HepG2 (cell line): ENCODE data around the gene GCLC. TPM values are rescaled to one million over a fixed set of nuclear protein-coding genes. Genes with fewer than 3 reads are reported as not detected.

Experiments used
- ATAC-seq: fragments of 200-7000 bp; cut with Tn5 transposase; 3 replicates; pipeline ENCODE4 v1.9.1; 2020; ENCODE audit warnings: mild to moderate bottlenecking, moderate library complexity
- BruUV-seq: library from RNA; stranded (reverse); fragments of 400-500 nt; replicated peaks from 2 replicates; lab custom pipeline; 2021; lab: Mats Ljungman, UMichigan
- CTCF ChIA-PET: fragments of 300-600 bp; formaldehyde crosslinking; extraction: SDS; loops from one replicate; lab custom pipeline; 2021; ENCODE audit warnings: low total read pairs, inconsistent platforms, low intra/inter-chr PET ratio; lab: Yijun Ruan, JAX
- POLR2A ChIA-PET: fragments of 350-600 bp; sonication (Branson Sonifier 250); formaldehyde crosslinking; loops from one replicate; lab custom pipeline; 2020; ENCODE audit warnings: antibody characterized with exemption, inconsistent platforms; lab: Yijun Ruan, JAX
- DNase-seq: peaks from one replicate; pipeline ENCODE4 v3.0.0-alpha.2; 2015; ENCODE audit warnings: low spot score
- FAIRE-seq: peaks from 3 replicates; lab custom pipeline; 2011; peaks lifted over from hg19 to GRCh38; lab: Jason Lieb, UNC
- H2AFZ ChIP-seq: one replicate; pipeline ENCODE4 v1.6.1; 2011; ENCODE audit warnings: low read length, inconsistent platforms
- H3K27ac ChIP-seq: fragments of 300-600 bp; 3 replicates; pipeline ENCODE4 v1.8.0; 2011; ENCODE audit warnings: mixed run types, mild to moderate bottlenecking, mixed read lengths, low read length, inconsistent platforms; ENCODE audit not compliant: insufficient read depth; ENCODE audit errors: extremely low read length
- H3K27me3 ChIP-seq, 2 experiments: fragments of 200-600 bp in 1 of 2; 2 replicates in 1 of 2; 3 replicates in 1 of 2; pipeline versions ENCODE4 v1.6.0 to v1.8.0; 2011; ENCODE audit warnings: low read length in 2 of 2, mild to moderate bottlenecking in 2 of 2, moderate library complexity in 2 of 2, inconsistent platforms in 1 of 2; ENCODE audit not compliant: insufficient read depth in 2 of 2, control insufficient read depth in 1 of 2
- H3K36me3 ChIP-seq, 2 experiments: fragments of 200-600 bp in 1 of 2; replicated peaks in 1 of 2; 2 replicates in 1 of 2; 3 replicates in 1 of 2; pipeline versions ENCODE4 v1.5.1 to v1.8.0; 2011; ENCODE audit warnings: low read length in 2 of 2, inconsistent platforms in 1 of 2; ENCODE audit not compliant: insufficient read depth in 2 of 2, control insufficient read depth in 1 of 2
- H3K4me1 ChIP-seq: 2 replicates; pipeline ENCODE4 v1.5.1; 2012; ENCODE audit warnings: low read length, inconsistent platforms; ENCODE audit not compliant: insufficient read depth
- H3K4me2 ChIP-seq: 2 replicates; pipeline ENCODE4 v1.6.0; 2011; ENCODE audit warnings: low read depth, low read length, inconsistent platforms
- H3K4me3 ChIP-seq, 3 experiments: fragments of 200-600 bp in 1 of 3; sonication (generic), shearing (Covaris generic) in 1 of 3; replicated peaks in 1 of 3; 2 replicates each; pipeline ENCODE4 v1.5.1; 2011 to 2016; ENCODE audit warnings: low read length in 3 of 3, inconsistent platforms in 2 of 3, low read depth in 2 of 3, mild to moderate bottlenecking in 2 of 3, control low read depth in 1 of 3, mixed read lengths in 1 of 3; ENCODE audit not compliant: insufficient read depth in 1 of 3
- H3K79me2 ChIP-seq: one replicate; pipeline ENCODE4 v1.6.1; 2011; ENCODE audit warnings: low read length, inconsistent platforms; ENCODE audit not compliant: insufficient read depth
- H3K9ac ChIP-seq: 2 replicates; pipeline ENCODE4 v1.6.0; 2011; ENCODE audit warnings: mild to moderate bottlenecking, low read depth, low read length, inconsistent platforms; ENCODE audit not compliant: insufficient read depth
- H3K9me3 ChIP-seq: 2 replicates; pipeline ENCODE4 v1.5.1; 2012; ENCODE audit warnings: mild to moderate bottlenecking, low read length
- H4K20me1 ChIP-seq: 2 replicates; pipeline ENCODE4 v1.6.0; 2011; ENCODE audit warnings: inconsistent platforms, mild to moderate bottlenecking, low read length, moderate library complexity; ENCODE audit not compliant: insufficient read depth
- HMGXB3 ChIP-seq: sonication (generic); formaldehyde crosslinking; IDR thresholded peaks from 2 replicates; pipeline ENCODE4 v1.4.0; 2020; ENCODE audit warnings: missing genetic modification reagents, borderline replicate concordance
- IRF9 ChIP-seq: sonication (generic); formaldehyde crosslinking; IDR thresholded peaks from 2 replicates; pipeline ENCODE4 v1.8.0; 2022; ENCODE audit warnings: missing genetic modification reagents, mild to moderate bottlenecking, borderline replicate concordance
- RBAK ChIP-seq: sonication (generic); formaldehyde crosslinking; IDR thresholded peaks from 2 replicates; pipeline ENCODE4 v1.5.1; 2020; ENCODE audit warnings: mild to moderate bottlenecking, missing genetic modification reagents
- RBM22 ChIP-seq: fragments of 200-400 bp; formaldehyde crosslinking; optimal IDR thresholded peaks from 2 replicates; pipeline ENCODE3; 2017; ENCODE audit warnings: mild to moderate bottlenecking, low read length, moderate library complexity
- RFX5 ChIP-seq: IDR thresholded peaks from 2 replicates; pipeline ENCODE4 v1.6.1; 2011; ENCODE audit warnings: low read depth, low read length, improper control_type of control experiment
- SRY ChIP-seq: sonication (generic); formaldehyde crosslinking; IDR thresholded peaks from 2 replicates; pipeline ENCODE4 v1.8.0; 2022; ENCODE audit warnings: mild to moderate bottlenecking, missing genetic modification reagents
- ZNF446 ChIP-seq: sonication (generic); formaldehyde crosslinking; IDR thresholded peaks from 2 replicates; pipeline ENCODE4 v1.5.0; 2020; ENCODE audit warnings: mild to moderate bottlenecking, missing genetic modification reagents
- ZNF563 ChIP-seq: sonication (generic); formaldehyde crosslinking; IDR thresholded peaks from 2 replicates; pipeline ENCODE4 v1.8.0; 2022; ENCODE audit warnings: mild to moderate bottlenecking, moderate library complexity, missing genetic modification reagents
- WGBS: methylation state at CpG from one replicate; pipeline ENCODE4 v1.1.6; 2017; ENCODE audit warnings: low lambda C conversion rate; 5-methylcytosine and 5-hydroxymethylcytosine counted together
- in situ Hi-C: cut with HindIII; loops from 2 replicates; pipeline ENCODE4 v1.10.0; 2017; ENCODE audit warnings: low pct_unique_long_range_greater_than_20kb; ENCODE audit not compliant: extremely low pct_ligation_motif_present
- intact Hi-C: fragments of 100-400 bp; cut with micrococcal nuclease; formaldehyde crosslinking; loops from one replicate; pipeline ENCODE4 v1.10.0; 2022; ENCODE audit not compliant: unreplicated experiment
- polyA plus RNA-seq, 8 experiments: library from polyadenylated mRNA; depleted of rRNA in 3 of 8; stranded (reverse) in 7 of 8; unstranded in 1 of 8; fragments of >200 nt; fragmentation: Illumina TruSeq in 4 of 8; extraction: Trizol in 4 of 8; gene quantifications; 2 replicates each; pipeline versions ENCODE4 v1.2.1 to v1.2.3, GENCODE V29; 2011 to 2016; ENCODE audit warnings: low read depth in 4 of 8, missing spikeins in 1 of 8, mixed read lengths in 1 of 8; ENCODE audit not compliant: insufficient read depth in 1 of 8
- total RNA-seq, 5 experiments: library from RNA; depleted of rRNA; stranded (reverse); fragments of >200 nt; fragmentation: Illumina TruSeq; extraction: Trizol; gene quantifications; 2 replicates each; pipeline ENCODE4 v1.2.3, GENCODE V29; 2016; ENCODE audit warnings: low read depth in 1 of 5

GCLC gene
- total and polyA plus RNA-seq, 2 of the 13 experiments (the other 11 are each of a cell fraction or from before 2014, with no cell fraction given) = 35.3 to 84.6 TPM

- DNase-seq (no peak), ATAC-seq (peak; percentile 28), FAIRE-seq (no peak)
- no peak overlapping the region for H3K4me3 ChIP-seq
- H3K9ac ChIP-seq = no peak overlapping the region
- H2AFZ ChIP-seq = no peak overlapping the region
- TF ChIP-seq RBM22 = peak; percentile 50
- TF ChIP-seq IRF9 (CRISPR knock-in tag) = no peak
- H3K36me3 ChIP-seq = peaks cover 2 to 6% of the 10 kb centered on the region in 2 experiments; a peak in 3 of 5 replicates
- CTCF ChIA-PET = no interaction called here
- POLR2A ChIA-PET = no interaction called here
- in situ Hi-C loops (no loop called here), intact Hi-C loops (no loop called here)
- no peaks in the 10 kb centered on the region for H3K9me3 ChIP-seq
- H4K20me1 ChIP-seq = peaks cover 32% of the 10 kb centered on the region; the same call in 1 of the 2 replicates
- H3K4me2 ChIP-seq = 0 out of 2 replicates have a peak overlapping the region, but pooled peaks have one; percentile 18
- 96% methylated on average over 4 of the region's 4 CpGs for WGBS
- H3K4me1 ChIP-seq = peaks cover 28% of the 10 kb centered on the region
- peaks cover 98% of the 10 kb centered on the region for H3K79me2 ChIP-seq
- no peaks in the 10 kb centered on the region for H3K27me3 ChIP-seq
- H3K27ac ChIP-seq = peak overlapping the region; percentile 9
- BruUV-seq = no TSS peak
Observed at GRCh38 chr6:53527249-53527765, 17.6 kb downstream of the GCLC start.

GRCh38 chr6:53526000-53526399 lies 18.9 kb downstream of the GCLC start:
- peaks cover 27% of the 10 kb centered on the region for H3K4me1 ChIP-seq
- POLR2A ChIA-PET = no interaction called here
- TF ChIP-seq ZNF563 (CRISPR knock-in tag) = no peak
- TF ChIP-seq HMGXB3 = no peak
- no peak for TF ChIP-seq ZNF446 (CRISPR knock-in tag)
- TF ChIP-seq SRY (CRISPR knock-in tag) = no peak
- TF ChIP-seq RBAK (CRISPR knock-in tag) = no peak
- TF ChIP-seq RFX5 = no peak

More at GRCh38 chr6:53526000-53526399, 18.9 kb downstream of the GCLC start:
- 96% methylated on average over 1 of the region's 1 CpG for WGBS
- no peak for FAIRE-seq
- Histone ChIP-seq H3K36me3 (no peaks in the 10 kb centered on the region; a peak in 2 of 5 replicates), H3K9ac (no peak overlapping the region), H3K4me2 (no peak overlapping the region), H3K4me3 (no peak overlapping the region), H3K27ac (peak overlapping the region; percentile 18), H2AFZ (no peak overlapping the region), H4K20me1 (peaks cover 28% of the 10 kb centered on the region; the same call in 1 of the 2 replicates), H3K79me2 (peaks cover 92% of the 10 kb centered on the region), H3K9me3 (no peaks in the 10 kb centered on the region), H3K27me3 (no peaks in the 10 kb centered on the region)
- no peak for DNase-seq
- intact Hi-C loops (no loop called here), in situ Hi-C loops (no loop called here)
- peak; percentile 32; the same call in 1 of the 3 replicates for ATAC-seq
- no TSS peak for BruUV-seq
- CTCF ChIA-PET = no interaction called here
